ENCODE results near the gene SELENOI.
"Not testable (repeated sequence)": the region's sequence is repeated elsewhere in the genome, so short reads cannot be mapped to it uniquely, and the experiment has no call there.

GRCh38 chr2:26354469-26354868 is 8.5 kb downstream of the SELENOI start:
- not testable (repeated sequence) for TF ChIP-seq TAF1 (IDR thresholded peaks at IDR 0.05; ENCODE audit: low read depth, low read length); POLR2A (IDR thresholded peaks at IDR 0.05; ENCODE audit: low read depth, low read length); POLR2AphosphoS5 (IDR thresholded peaks at IDR 0.05; ENCODE audit: low read depth, low read length); POU2F2 (IDR thresholded peaks at IDR 0.05; ENCODE audit: low read depth, low read length); SPI1 (IDR thresholded peaks at IDR 0.05; ENCODE audit: low read depth, low read length); PAX5 (IDR thresholded peaks at IDR 0.05; ENCODE audit: insufficient read depth, low read length, severe bottlenecking)
